ENCODE measurements around the gene TTBK1. TPM values are rescaled to one million over a fixed set of nuclear protein-coding genes. Genes with fewer than 3 reads are reported as not detected.

The TTBK1 gene
- total and polyA plus RNA-seq, 8 donors, result 0.08 to 0.57 (median 0.16) TPM

DNA sequence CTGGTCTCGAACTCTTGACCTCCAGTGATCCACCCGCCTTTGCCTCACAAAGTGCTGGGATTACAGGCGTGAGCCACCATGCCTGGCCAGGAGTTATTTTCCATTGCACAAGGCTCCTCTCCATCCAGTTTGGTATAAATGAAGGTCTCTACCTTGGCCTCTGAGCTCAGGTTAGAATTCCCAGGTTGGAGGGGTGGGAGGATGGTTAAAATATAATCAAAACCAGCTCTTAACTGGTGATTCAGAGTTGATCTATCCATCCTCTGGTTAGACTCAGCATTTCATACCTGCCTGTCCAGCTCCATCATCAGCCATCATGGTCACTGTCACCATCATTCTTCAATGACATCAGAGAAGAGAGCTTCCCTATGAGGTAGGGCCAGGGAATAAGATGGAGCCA lies 52.2 kb downstream of the TTBK1 start:
- Histone ChIP-seq H3K36me3 (no peaks in the 10 kb centered on the region), H3K27me3 (no peaks in the 10 kb centered on the region), H3K4me1 (no peaks in the 10 kb centered on the region), H3K9me3 (no peaks in the 10 kb centered on the region), H3K4me3 (no peak overlapping the region), H3K27ac (no peak overlapping the region)
- FAIRE-seq (no peak), ATAC-seq (no peak), DNase-seq (no peak)
- intact Hi-C loops (cut with DNase I), result no loop called here
- no peak for TF ChIP-seq CTCF (IDR thresholded peaks at IDR 0.05)
- 73 to 81% methylated on average over 3 of the region's 3 CpGs for WGBS, 2 donors

GRCh38 chr6:43296780-43297497 lies 53.7 kb downstream of the TTBK1 start:
- no peaks in the 10 kb centered on the region for H3K9me3 ChIP-seq
- no peak overlapping the region for H3K4me3 ChIP-seq
- ATAC-seq (no peak), FAIRE-seq (no peak), DNase-seq (peak in 1 of 6 donors; percentile 25)
- intact Hi-C loops (cut with DNase I), result no loop called here
- no peaks in the 10 kb centered on the region for H3K36me3 ChIP-seq
- no peak overlapping the region for H3K27ac ChIP-seq
- no peak for TF ChIP-seq CTCF (IDR thresholded peaks at IDR 0.05)
- no peaks in the 10 kb centered on the region for H3K27me3 ChIP-seq
- WGBS, 2 donors, result 79 to 85% methylated on average over 4 to 5 of the region's 5 CpGs
- no peaks in the 10 kb centered on the region for H3K4me1 ChIP-seq

DNA sequence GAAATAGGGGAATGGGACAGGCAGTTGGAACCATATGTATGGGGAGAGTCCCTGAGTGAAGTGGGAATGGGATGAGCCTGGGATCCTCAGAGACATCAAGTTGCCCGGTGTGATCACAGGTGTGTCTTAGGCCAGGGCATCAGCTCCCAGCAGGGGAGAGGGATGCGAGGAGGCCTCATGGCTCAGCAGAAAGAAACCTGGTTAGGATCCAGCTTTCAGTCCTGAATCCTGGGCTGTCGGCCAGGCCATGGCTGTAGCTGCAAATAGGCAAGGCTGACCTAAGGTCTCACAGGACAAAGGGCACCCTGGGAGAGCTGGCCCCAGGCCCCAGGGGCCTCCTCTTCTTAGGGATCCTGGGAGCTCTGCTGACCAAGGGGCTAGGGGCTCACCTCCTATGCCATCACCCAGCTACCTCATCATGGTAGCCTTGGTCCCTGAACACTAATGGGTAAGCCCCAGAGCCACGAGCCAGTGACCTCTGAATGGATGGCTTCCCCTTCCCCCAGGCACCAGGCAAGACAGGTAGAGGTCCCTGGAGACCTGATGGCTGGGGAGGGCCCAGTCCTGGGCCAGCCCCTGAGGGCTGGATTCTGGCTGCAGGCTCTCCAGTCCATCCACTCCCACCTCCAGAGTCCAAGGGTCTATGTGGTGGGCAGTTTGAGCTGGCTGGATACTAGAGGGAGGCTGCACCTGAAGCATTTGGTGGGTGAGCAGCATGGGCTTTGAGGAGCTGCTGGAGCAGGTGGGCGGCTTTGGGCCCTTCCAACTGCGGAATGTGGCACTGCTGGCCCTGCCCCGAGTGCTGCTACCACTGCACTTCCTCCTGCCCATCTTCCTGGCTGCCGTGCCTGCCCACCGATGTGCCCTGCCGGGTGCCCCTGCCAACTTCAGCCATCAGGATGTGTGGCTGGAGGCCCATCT lies 54.6 kb downstream of the TTBK1 start, which contains the start of gene SLC22A7:
SLC22A7 (plus strand) TSS at position 617 of the 921 bp plus-strand sequence; CDS start at position 716, 99 bp downstream.
- 66 to 68% methylated on average over 9 to 10 of the region's 10 CpGs for WGBS, 2 donors

DNA sequence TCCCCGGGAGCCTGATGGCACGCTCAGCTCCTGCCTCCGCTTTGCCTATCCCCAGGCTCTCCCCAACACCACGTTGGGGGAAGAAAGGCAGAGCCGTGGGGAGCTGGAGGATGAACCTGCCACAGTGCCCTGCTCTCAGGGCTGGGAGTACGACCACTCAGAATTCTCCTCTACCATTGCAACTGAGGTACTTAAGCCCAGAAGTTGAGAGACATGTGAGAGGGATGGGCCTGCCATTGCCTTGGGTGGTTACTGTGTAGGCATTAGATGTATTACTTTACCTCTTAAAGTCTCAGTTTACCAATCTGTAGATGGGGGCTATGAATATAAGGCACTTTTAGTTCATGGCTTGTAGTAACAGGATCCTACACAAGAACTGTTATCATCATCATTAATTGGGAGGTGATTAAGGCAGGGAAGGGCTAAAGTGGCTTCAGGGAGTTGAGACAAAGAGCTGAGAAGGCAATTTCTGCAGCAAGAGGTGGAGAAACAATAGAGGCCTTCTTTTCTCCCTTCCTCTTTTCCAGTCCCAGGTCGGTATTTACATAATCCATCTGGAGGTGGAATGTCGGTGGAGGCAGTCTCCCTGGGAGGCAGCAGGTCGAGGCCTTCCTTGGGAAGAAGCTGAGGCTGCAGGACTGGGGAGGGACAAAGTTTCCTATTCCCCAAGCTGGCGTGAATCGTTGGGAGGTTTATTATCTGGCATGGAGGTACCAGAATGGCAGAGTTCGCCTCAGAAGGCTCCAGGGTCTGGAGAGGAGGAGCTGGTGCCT lies 55.5 kb downstream of the TTBK1 start:
- Histone ChIP-seq H3K27me3 (no peaks in the 10 kb centered on the region), H3K4me3 (no peak overlapping the region), H3K27ac (no peak overlapping the region), H3K36me3 (no peaks in the 10 kb centered on the region), H3K4me1 (no peaks in the 10 kb centered on the region), H3K9me3 (no peaks in the 10 kb centered on the region)
- WGBS, 2 donors, result 70 to 74% methylated on average over 12 of the region's 12 CpGs
- no peak for TF ChIP-seq CTCF (IDR thresholded peaks at IDR 0.05)
- no peak for ATAC-seq
- intact Hi-C loops (cut with DNase I), result no loop called here
- no peak for DNase-seq
- FAIRE-seq, result no peak

More for the DNA sequence above, 54.6 kb downstream of the TTBK1 start, which contains the start of gene SLC22A7:
- Histone ChIP-seq H3K36me3 (no peaks in the 10 kb centered on the region), H3K27me3 (no peaks in the 10 kb centered on the region), H3K4me3 (no peak within 1 kb of the TSS), H3K9me3 (no peaks in the 10 kb centered on the region), H3K27ac (no peak within 1 kb of the TSS), H3K4me1 (no peaks in the 10 kb centered on the region)
- peak in 5 of 6 donors; percentile 40 to 74 (median 61) for DNase-seq
- FAIRE-seq, result no peak
- TF ChIP-seq CTCF (IDR thresholded peaks at IDR 0.05), result no peak
- ATAC-seq, result peak in 3 of 4 donors; percentile 86 to 97 (median 86)
- intact Hi-C loops (cut with DNase I), result no loop called here

All from pancreas (tissue), 10 donors.